Osteoblast (primary cell): ENCODE results near the gene IFNAR2. TPM values are rescaled to one million over a fixed set of nuclear protein-coding genes. Genes with fewer than 3 reads are reported as not detected.
"Not testable (repeated sequence)": the region's sequence is repeated elsewhere in the genome, so short reads cannot be mapped to it uniquely, and the experiment has no call there.

Source experiments
- DNase-seq: peaks from one replicate; pipeline ENCODE4 v3.0.0; 2011; ENCODE audit warnings: low spot score, mixed read lengths; ENCODE audit not compliant: insufficient read length; ENCODE audit errors: missing footprints
- H2AFZ ChIP-seq: 2 replicates; pipeline ENCODE4 v1.6.0; 2011; ENCODE audit warnings: mild to moderate bottlenecking, low read length
- H3K27ac ChIP-seq: 2 replicates; pipeline ENCODE4 v1.5.1; 2011; ENCODE audit warnings: mild to moderate bottlenecking, low read depth, low read length, moderate library complexity
- H3K27me3 ChIP-seq: 2 replicates; pipeline ENCODE4 v1.6.0; 2012; ENCODE audit warnings: mild to moderate bottlenecking, control low read depth, inconsistent platforms, low read length, moderate library complexity; ENCODE audit not compliant: insufficient read depth
- H3K36me3 ChIP-seq: 2 replicates; pipeline ENCODE4 v1.5.1; 2011; ENCODE audit warnings: mild to moderate bottlenecking, low read length, control low read depth, moderate library complexity; ENCODE audit not compliant: insufficient read depth
- H3K4me1 ChIP-seq: 2 replicates; pipeline ENCODE4 v1.5.1; 2011; ENCODE audit warnings: mild to moderate bottlenecking, low read length, control low read depth, moderate library complexity; ENCODE audit not compliant: insufficient read depth
- H3K4me2 ChIP-seq: 2 replicates; pipeline ENCODE4 v1.6.0; 2011; ENCODE audit warnings: mild to moderate bottlenecking, low read length; ENCODE audit not compliant: insufficient read depth
- H3K4me3 ChIP-seq: fragments of 200-600 bp; sonication (generic); 3 replicates; pipeline ENCODE4 v1.5.1; 2012; ENCODE audit warnings: mild to moderate bottlenecking, low read length, inconsistent platforms; ENCODE audit not compliant: insufficient read depth
- H3K79me2 ChIP-seq: 2 replicates; pipeline ENCODE4 v1.6.0; 2012; ENCODE audit warnings: mild to moderate bottlenecking, low read length, control low read depth, inconsistent platforms; ENCODE audit not compliant: insufficient read depth
- H3K9me3 ChIP-seq: 2 replicates; pipeline ENCODE4 v1.5.1; 2011; ENCODE audit warnings: low read depth, low read length, control low read depth
- H4K20me1 ChIP-seq: 2 replicates; pipeline ENCODE4 v1.6.0; 2012; ENCODE audit warnings: mild to moderate bottlenecking, low read length, control low read depth; ENCODE audit not compliant: insufficient read depth
- total RNA-seq: library from RNA; depleted of rRNA; stranded (reverse); fragments of >200 nt; gene quantifications from 2 replicates; pipeline ENCODE4 v1.2.3, GENCODE V29; 2012
- TF ChIP-seq, protein P1 (sequence below): IDR thresholded peaks from 2 replicates; pipeline ENCODE4 v1.5.1; 2011; ENCODE audit warnings: mild to moderate bottlenecking, low read depth, low read length, moderate library complexity; ENCODE audit errors: extremely low read depth

Gene IFNAR2
- total RNA-seq, 1 donor = 4.0 TPM

DNA sequence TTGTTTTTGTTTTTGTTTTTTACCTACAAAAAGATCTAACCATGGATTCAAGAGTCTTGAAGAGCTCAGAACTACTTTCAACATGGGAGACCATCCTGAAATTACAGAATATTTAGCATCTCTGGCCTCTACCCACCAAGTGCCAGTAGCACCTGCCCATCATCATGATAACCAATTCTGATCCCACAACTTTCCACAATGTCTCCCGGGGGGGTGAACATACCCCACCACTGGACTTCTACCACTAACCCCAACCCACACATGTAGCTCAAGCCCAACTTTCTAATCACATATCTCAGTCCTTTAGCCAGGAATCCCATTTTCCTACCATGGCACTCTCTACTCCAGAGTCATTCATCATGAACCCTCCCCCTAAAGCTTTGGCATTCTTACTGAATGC, 15.7 kb upstream of the IFNAR2 start:
- no peaks in the 10 kb centered on the region for H4K20me1 ChIP-seq
- DNase-seq = no peak
- H3K79me2 ChIP-seq = no peaks in the 10 kb centered on the region
- no peak overlapping the region for H2AFZ ChIP-seq
- no peaks in the 10 kb centered on the region for H3K9me3 ChIP-seq
- TF ChIP-seq, protein P1, sequence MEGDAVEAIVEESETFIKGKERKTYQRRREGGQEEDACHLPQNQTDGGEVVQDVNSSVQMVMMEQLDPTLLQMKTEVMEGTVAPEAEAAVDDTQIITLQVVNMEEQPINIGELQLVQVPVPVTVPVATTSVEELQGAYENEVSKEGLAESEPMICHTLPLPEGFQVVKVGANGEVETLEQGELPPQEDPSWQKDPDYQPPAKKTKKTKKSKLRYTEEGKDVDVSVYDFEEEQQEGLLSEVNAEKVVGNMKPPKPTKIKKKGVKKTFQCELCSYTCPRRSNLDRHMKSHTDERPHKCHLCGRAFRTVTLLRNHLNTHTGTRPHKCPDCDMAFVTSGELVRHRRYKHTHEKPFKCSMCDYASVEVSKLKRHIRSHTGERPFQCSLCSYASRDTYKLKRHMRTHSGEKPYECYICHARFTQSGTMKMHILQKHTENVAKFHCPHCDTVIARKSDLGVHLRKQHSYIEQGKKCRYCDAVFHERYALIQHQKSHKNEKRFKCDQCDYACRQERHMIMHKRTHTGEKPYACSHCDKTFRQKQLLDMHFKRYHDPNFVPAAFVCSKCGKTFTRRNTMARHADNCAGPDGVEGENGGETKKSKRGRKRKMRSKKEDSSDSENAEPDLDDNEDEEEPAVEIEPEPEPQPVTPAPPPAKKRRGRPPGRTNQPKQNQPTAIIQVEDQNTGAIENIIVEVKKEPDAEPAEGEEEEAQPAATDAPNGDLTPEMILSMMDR = no peak
- H3K27me3 ChIP-seq = no peaks in the 10 kb centered on the region
- H3K4me3 ChIP-seq = no peak overlapping the region
- no peak overlapping the region for H3K27ac ChIP-seq
- no peak overlapping the region for H3K4me2 ChIP-seq
- no peaks in the 10 kb centered on the region for H3K36me3 ChIP-seq
- H3K4me1 ChIP-seq = peaks cover 8% of the 10 kb centered on the region

DNA sequence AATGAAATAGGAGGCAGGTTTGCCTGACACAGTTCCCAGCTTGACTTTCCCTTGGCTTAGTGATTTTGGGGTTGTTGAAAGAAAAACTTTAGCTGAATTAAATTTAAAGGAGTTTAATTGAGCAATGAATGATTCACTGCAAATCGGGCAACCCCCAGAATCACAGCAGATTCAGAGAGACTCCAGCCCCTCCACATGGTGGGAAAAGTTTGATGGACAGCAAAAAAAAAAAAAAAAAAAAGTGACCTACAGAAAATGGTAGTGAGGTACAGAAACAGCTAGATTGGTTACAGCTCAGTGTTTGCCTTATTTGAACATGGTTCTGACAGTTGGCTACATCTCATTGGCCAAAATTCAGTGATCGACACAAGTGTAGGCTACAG, 12.6 kb upstream of the IFNAR2 start:
- H3K36me3 ChIP-seq = no peaks in the 10 kb centered on the region
- H3K4me1 ChIP-seq = peaks cover 8% of the 10 kb centered on the region
- no peaks in the 10 kb centered on the region for H3K27me3 ChIP-seq
- no peak overlapping the region for H2AFZ ChIP-seq
- no peak overlapping the region for H3K27ac ChIP-seq
- H4K20me1 ChIP-seq = no peaks in the 10 kb centered on the region
- TF ChIP-seq, protein P1 = no peak
- no peaks in the 10 kb centered on the region for H3K9me3 ChIP-seq
- no peak overlapping the region for H3K4me2 ChIP-seq
- DNase-seq = no peak
- H3K4me3 ChIP-seq = no peak overlapping the region
- H3K79me2 ChIP-seq = no peaks in the 10 kb centered on the region

DNA sequence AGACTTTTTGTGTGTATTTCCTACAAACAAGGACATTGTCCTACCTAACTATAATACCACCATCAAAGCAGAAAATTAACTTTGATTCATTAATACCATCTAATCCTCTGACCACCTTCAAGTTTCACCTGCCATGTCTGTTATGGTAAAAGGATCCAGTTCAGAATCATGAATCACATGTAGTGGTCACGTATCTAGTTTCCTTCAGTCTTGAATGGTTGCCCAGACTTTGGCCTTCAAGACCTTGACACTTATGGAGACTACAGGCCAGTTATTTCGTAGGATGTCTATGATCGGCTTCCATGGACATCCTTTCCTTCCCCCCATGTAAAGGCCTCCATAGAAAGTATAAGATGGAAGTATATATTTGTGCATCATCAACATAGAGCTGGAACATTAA, 10.4 kb upstream of the IFNAR2 start:
- Histone ChIP-seq H3K9me3 (no peaks in the 10 kb centered on the region), H3K27ac (no peak overlapping the region), H2AFZ (no peak overlapping the region), H3K4me3 (no peak overlapping the region), H3K36me3 (no peaks in the 10 kb centered on the region), H3K27me3 (peaks cover 6% of the 10 kb centered on the region), H3K4me2 (no peak overlapping the region), H3K4me1 (no peaks in the 10 kb centered on the region), H4K20me1 (no peaks in the 10 kb centered on the region), H3K79me2 (no peaks in the 10 kb centered on the region)
- TF ChIP-seq, protein P1 = no peak
- no peak for DNase-seq

DNA sequence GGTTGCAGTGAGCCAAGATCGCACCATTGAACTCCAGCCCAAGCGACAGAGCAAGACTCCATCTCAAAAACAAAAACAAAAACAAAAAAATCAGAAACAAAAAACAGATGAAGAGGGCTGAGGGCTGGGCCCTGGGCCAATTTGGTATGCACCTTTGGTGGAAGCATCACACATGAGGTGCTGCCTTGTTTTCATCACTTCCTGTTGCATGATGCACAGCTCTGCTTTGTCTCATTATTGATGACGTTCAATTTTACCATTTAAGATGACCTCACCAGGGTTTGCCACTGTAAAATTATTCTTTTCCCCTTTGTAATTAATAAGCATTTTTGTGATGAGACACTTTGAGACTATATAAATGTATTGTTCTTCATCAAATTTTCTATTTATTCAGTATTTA, 9.8 kb upstream of the IFNAR2 start:
- Histone ChIP-seq H4K20me1 (no peaks in the 10 kb centered on the region), H3K4me3 (no peak overlapping the region), H3K4me1 (no peaks in the 10 kb centered on the region), H2AFZ (no peak overlapping the region), H3K27ac (no peak overlapping the region), H3K27me3 (peaks cover 6% of the 10 kb centered on the region), H3K79me2 (no peaks in the 10 kb centered on the region), H3K9me3 (no peaks in the 10 kb centered on the region), H3K4me2 (no peak overlapping the region), H3K36me3 (no peaks in the 10 kb centered on the region)
- DNase-seq = no peak
- TF ChIP-seq, protein P1 = no peak

DNA sequence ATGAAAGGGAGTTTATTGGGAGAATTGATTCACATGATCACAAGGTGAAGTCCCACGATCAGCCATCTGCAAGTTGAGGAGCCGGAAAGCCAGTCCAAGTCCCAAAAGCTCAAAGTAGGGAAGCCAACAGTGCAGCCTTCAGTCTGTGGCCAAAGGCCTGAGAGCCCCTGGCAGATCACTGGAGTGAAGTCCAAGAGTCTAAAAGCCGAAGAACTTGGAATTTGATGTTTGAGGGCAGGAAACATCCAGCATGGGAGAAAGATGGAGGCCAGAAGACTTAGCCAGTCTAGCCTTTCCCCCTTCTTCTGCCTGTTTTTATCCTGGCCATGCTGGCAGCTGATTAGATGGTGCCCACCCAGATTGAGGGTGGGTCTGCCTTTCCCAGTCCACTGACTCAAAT, 4.4 kb upstream of the IFNAR2 start:
- H3K9me3 ChIP-seq, H3K36me3 ChIP-seq, H3K4me1 ChIP-seq: not testable (repeated sequence)

More for the DNA sequence above, 4.4 kb upstream of the IFNAR2 start:
- not testable (repeated sequence) for H3K27ac ChIP-seq, H3K4me3 ChIP-seq, DNase-seq, H3K79me2 ChIP-seq, H3K4me2 ChIP-seq, H4K20me1 ChIP-seq, H2AFZ ChIP-seq
- peaks cover 20% of the 10 kb centered on the region for H3K27me3 ChIP-seq
